A549 (cell line): ENCODE measurements around the gene PLEKHG4B. TPM values are rescaled to one million over a fixed set of nuclear protein-coding genes. Genes with fewer than 3 reads are reported as not detected.

Source experiments
- ATAC-seq, 2 experiments: fragments of 200-7000 bp in 1 of 2; fragments of >200 bp in 1 of 2; cut with Nextera tagmentation in 1 of 2; cut with Tn5 transposase in 1 of 2; 3 replicates each; pipeline versions ENCODE4 v1.8.0 to v1.9.1; 2018 to 2020; ENCODE audit warnings: mild to moderate bottlenecking in 1 of 2, moderate library complexity in 1 of 2
- CTCF ChIA-PET: fragments of 300-600 bp; sonication (Branson Sonifier 250); formaldehyde crosslinking; extraction: SDS; loops from one replicate; lab custom pipeline; 2021; ENCODE audit warnings: antibody characterized with exemption, inconsistent platforms; lab: Yijun Ruan, JAX
- POLR2A ChIA-PET: fragments of 350-600 bp; formaldehyde crosslinking; extraction: SDS; loops from one replicate; lab custom pipeline; 2021; ENCODE audit warnings: antibody characterized with exemption, inconsistent platforms; lab: Yijun Ruan, JAX
- DNase-seq, 2 experiments: peaks; one replicate each; pipeline versions ENCODE4 v3.0.0 to v3.0.0-alpha.2; 2011 to 2016; ENCODE audit warnings: low read depth in 1 of 2, low spot score in 1 of 2
- FAIRE-seq: peaks from 2 replicates; lab custom pipeline; 2011; peaks lifted over from hg19 to GRCh38; lab: Jason Lieb, UNC
- H3K27ac ChIP-seq, 2 experiments: fragments of >200 bp; sonication (Bioruptor Twin); formaldehyde crosslinking; 3 replicates each; pipeline ENCODE4 v1.5.1; 2016 to 2017
- H3K4me1 ChIP-seq: fragments of >200 bp; sonication (Bioruptor Twin); formaldehyde crosslinking; 3 replicates; pipeline ENCODE4 v1.6.1; 2016
- H3K4me2 ChIP-seq: fragments of >200 bp; sonication (Bioruptor Twin); formaldehyde crosslinking; 3 replicates; pipeline ENCODE4 v1.6.1; 2016
- H3K4me3 ChIP-seq: fragments of >200 bp; sonication (Bioruptor Twin); formaldehyde crosslinking; 3 replicates; pipeline ENCODE4 v1.5.1; 2016
- H3K9me3 ChIP-seq: fragments of >200 bp; sonication (Bioruptor Twin); formaldehyde crosslinking; 3 replicates; pipeline ENCODE4 v1.6.1; 2016
- CBX2 ChIP-seq: fragments of 200-600 bp; sonication (generic); IDR thresholded peaks from 2 replicates; pipeline ENCODE4 v1.6.1; 2016; ENCODE audit warnings: low read depth, mild to moderate bottlenecking, borderline replicate concordance
- CTCF ChIP-seq: fragments of >200 bp; sonication (Bioruptor Twin); formaldehyde crosslinking; IDR thresholded peaks from 3 replicates; pipeline ENCODE4 v1.5.1; 2016
- ESRRA ChIP-seq: fragments of 150-350 bp; IDR thresholded peaks from 2 replicates; pipeline ENCODE4 v1.6.1; 2014; ENCODE audit warnings: mild to moderate bottlenecking, low read length, borderline replicate concordance
- FOSB ChIP-seq: fragments of 250-450 bp; sonication (Bioruptor Pico); IDR thresholded peaks from 2 replicates; pipeline ENCODE4 v1.5.0; 2020; ENCODE audit warnings: mild to moderate bottlenecking, moderate library complexity
- FOSL2 ChIP-seq, 2 experiments: fragments of 450-650 bp in 1 of 2; fragments of >200 bp in 1 of 2; sonication (Bioruptor Twin) in 1 of 2; formaldehyde crosslinking; IDR thresholded peaks; 2 replicates each; pipeline versions ENCODE4 v1.5.0 to v1.6.1; 2016 to 2020; ENCODE audit warnings: mild to moderate bottlenecking in 1 of 2, moderate library complexity in 1 of 2
- FOXS1 ChIP-seq: fragments of 250-450 bp; sonication (Bioruptor Pico); IDR thresholded peaks from 2 replicates; pipeline ENCODE4 v1.5.0; 2020; ENCODE audit warnings: mild to moderate bottlenecking, moderate library complexity
- HDAC2 ChIP-seq: fragments of 200-600 bp; sonication (generic); IDR thresholded peaks from 2 replicates; pipeline ENCODE4 v1.6.1; 2016
- HES2 ChIP-seq: fragments of >200 bp; sonication (Bioruptor Twin); formaldehyde crosslinking; IDR thresholded peaks from 2 replicates; pipeline ENCODE4 v1.6.1; 2016
- HOXA7 ChIP-seq: fragments of 250-450 bp; sonication (Bioruptor Pico); IDR thresholded peaks from 2 replicates; pipeline ENCODE4 v1.5.0; 2020; ENCODE audit warnings: mild to moderate bottlenecking, moderate library complexity
- HOXB5 ChIP-seq: fragments of 250-450 bp; sonication (Bioruptor Pico); IDR thresholded peaks from 2 replicates; pipeline ENCODE4 v1.5.0; 2020; ENCODE audit warnings: mild to moderate bottlenecking, moderate library complexity
- JUNB ChIP-seq: fragments of >200 bp; sonication (Bioruptor Twin); formaldehyde crosslinking; IDR thresholded peaks from 2 replicates; pipeline ENCODE4 v1.6.1; 2016
- KDM1A ChIP-seq: fragments of 200-600 bp; sonication (generic); IDR thresholded peaks from 2 replicates; pipeline ENCODE4 v1.6.1; 2016; ENCODE audit warnings: low read depth, mild to moderate bottlenecking
- NR3C1 ChIP-seq: fragments of >200 bp; sonication (Bioruptor Twin); formaldehyde crosslinking; IDR thresholded peaks from 3 replicates; pipeline ENCODE4 v1.6.1; 2017
- POLR2A ChIP-seq: IDR thresholded peaks from 2 replicates; pipeline ENCODE4 v1.6.1; 2012; ENCODE audit warnings: mild to moderate bottlenecking, low read length
- POLR2AphosphoS2 ChIP-seq: conservative IDR thresholded peaks from 2 replicates; pipeline ENCODE4 v1.6.1; 2012; ENCODE audit warnings: low read length, improper control_type of control experiment, inconsistent platforms
- RCOR1 ChIP-seq: fragments of 150-350 bp; IDR thresholded peaks from 2 replicates; pipeline ENCODE4 v1.6.1; 2014; ENCODE audit warnings: antibody characterized with exemption, low read length, low read depth
- RFX5 ChIP-seq: fragments of 450-650 bp; IDR thresholded peaks from 2 replicates; pipeline ENCODE4 v1.7.1; 2014; ENCODE audit warnings: antibody characterized with exemption, mild to moderate bottlenecking, moderate library complexity
- SMC3 ChIP-seq: fragments of >200 bp; sonication (Bioruptor Twin); formaldehyde crosslinking; IDR thresholded peaks from 3 replicates; pipeline ENCODE4 v1.6.1; 2018; ENCODE audit warnings: inconsistent platforms
- SREBF2 ChIP-seq: fragments of 450-650 bp; IDR thresholded peaks from 2 replicates; pipeline ENCODE4 v1.6.1; 2014; ENCODE audit warnings: mild to moderate bottlenecking, moderate library complexity
- TFCP2L1 ChIP-seq: fragments of 250-450 bp; sonication (Bioruptor Pico); IDR thresholded peaks from 2 replicates; pipeline ENCODE4 v1.5.0; 2021; ENCODE audit warnings: mild to moderate bottlenecking
- ZSCAN20 ChIP-seq: fragments of 250-450 bp; sonication (Bioruptor Pico); IDR thresholded peaks from 2 replicates; pipeline ENCODE4 v1.8.0; 2022; ENCODE audit warnings: mild to moderate bottlenecking, moderate library complexity
- WGBS: methylation state at CpG from one replicate; pipeline ENCODE4 v1.1.6; 2017; ENCODE audit errors: missing lambda C conversion rate; 5-methylcytosine and 5-hydroxymethylcytosine counted together
- polyA plus RNA-seq, 4 experiments: library from polyadenylated mRNA; depleted of rRNA in 3 of 4; stranded (reverse); fragments of >200 nt; fragmentation: RNase III in 1 of 4; extraction: RNeasy Plus Mini Kit Qiagen cat#74134 plus additional on column Dnase treatment in 1 of 4; gene quantifications; 2 replicates in 3 of 4; 3 replicates in 1 of 4; pipeline ENCODE4 v1.2.3, GENCODE V29; 2011 to 2017
- TF ChIP-seq, protein P1 (sequence below): fragments of 250-450 bp; sonication (Bioruptor Pico); IDR thresholded peaks from 2 replicates; pipeline ENCODE4 v1.5.0; 2021; ENCODE audit warnings: mild to moderate bottlenecking, moderate library complexity, borderline replicate concordance

The PLEKHG4B gene
- polyA plus RNA-seq, 2 of the 4 experiments (the other 2 are of a cell fraction): 0.57 to 0.59 TPM

- ChIA-PET CTCF (interaction anchor here (1.1 to 1.5 kb wide), 2 partner anchors 11 to 19 kb away, joined by 4 read pairs; partner anchors contain the start of genes CCDC127 and SDHA), POLR2A (no interaction called here)
- FAIRE-seq: no peak
- no peak for ATAC-seq
- H3K4me2 ChIP-seq: no peak overlapping the region
- H3K4me1 ChIP-seq: no peaks in the 10 kb centered on the region; the same call in 2 of the 3 replicates
- no peak for DNase-seq
- no peaks in the 10 kb centered on the region for H3K9me3 ChIP-seq
- 83% methylated on average over 8 of the region's 8 CpGs for WGBS
- TF ChIP-seq CBX2: no peak
- TF ChIP-seq TFCP2L1 (CRISPR knock-in tag): no peak
- no peak for TF ChIP-seq JUNB
- no peak for TF ChIP-seq HDAC2
- TF ChIP-seq RCOR1: no peak
- TF ChIP-seq ZSCAN20 (CRISPR knock-in tag): no peak
- no peak for TF ChIP-seq HOXA7
- TF ChIP-seq NR3C1: no peak
- TF ChIP-seq, protein P1, sequence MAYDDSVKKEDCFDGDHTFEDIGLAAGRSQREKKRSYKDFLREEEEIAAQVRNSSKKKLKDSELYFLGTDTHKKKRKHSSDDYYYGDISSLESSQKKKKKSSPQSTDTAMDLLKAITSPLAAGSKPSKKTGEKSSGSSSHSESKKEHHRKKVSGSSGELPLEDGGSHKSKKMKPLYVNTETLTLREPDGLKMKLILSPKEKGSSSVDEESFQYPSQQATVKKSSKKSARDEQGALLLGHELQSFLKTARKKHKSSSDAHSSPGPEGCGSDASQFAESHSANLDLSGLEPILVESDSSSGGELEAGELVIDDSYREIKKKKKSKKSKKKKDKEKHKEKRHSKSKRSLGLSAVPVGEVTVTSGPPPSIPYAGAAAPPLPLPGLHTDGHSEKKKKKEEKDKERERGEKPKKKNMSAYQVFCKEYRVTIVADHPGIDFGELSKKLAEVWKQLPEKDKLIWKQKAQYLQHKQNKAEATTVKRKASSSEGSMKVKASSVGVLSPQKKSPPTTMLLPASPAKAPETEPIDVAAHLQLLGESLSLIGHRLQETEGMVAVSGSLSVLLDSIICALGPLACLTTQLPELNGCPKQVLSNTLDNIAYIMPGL: no peak
- no peak for TF ChIP-seq HOXB5 (CRISPR knock-in tag)
- no peak overlapping the region for H3K4me3 ChIP-seq
- H3K27ac ChIP-seq: no peak overlapping the region
Observed at GRCh38 chr5:206927-207536, 115.1 kb downstream of the PLEKHG4B start.

- Histone ChIP-seq H3K9me3 (no peaks in the 10 kb centered on the region), H3K4me1 (no peaks in the 10 kb centered on the region; the same call in 2 of the 3 replicates), H3K27ac (no peak overlapping the region), H3K4me3 (no peak overlapping the region), H3K4me2 (no peak overlapping the region)
- CTCF ChIA-PET: interaction anchor here (1.1 to 1.5 kb wide), 3 partner anchors 11 to 19 kb away, joined by 4 to 5 read pairs (median 4); partner anchors contain the start of genes CCDC127 and SDHA
- DNase-seq: no peak
- FAIRE-seq: no peak
- TF ChIP-seq POLR2A: no peak
- no peak for TF ChIP-seq SMC3
- TF ChIP-seq NR3C1: no peak
- TF ChIP-seq CTCF: no peak
- TF ChIP-seq FOSB (CRISPR knock-in tag): no peak
- TF ChIP-seq RFX5: no peak
- no peak for TF ChIP-seq JUNB
- no peak for TF ChIP-seq POLR2AphosphoS2
- TF ChIP-seq KDM1A: no peak
- no peak for TF ChIP-seq SREBF2
- TF ChIP-seq FOXS1 (CRISPR knock-in tag): no peak
- no peak for TF ChIP-seq HES2
- no peak for TF ChIP-seq ESRRA
- TF ChIP-seq FOSL2 (IDR thresholded peaks at IDR 0.05): no peak
- no peak for TF ChIP-seq FOSL2 (CRISPR knock-in tag; IDR thresholded peaks at IDR 0.05)
- POLR2A ChIA-PET: no interaction called here
- WGBS: 89% methylated on average over 14 of the region's 14 CpGs
- ATAC-seq: no peak
Observed at GRCh38 chr5:207599-207998, 115.6 kb downstream of the PLEKHG4B start.
